IPS-18c (cell line): ENCODE data around the gene BIN1.

Source experiments
- H3K4me3 ChIP-seq: 2 replicates; pipeline ENCODE4 v1.7.0; 2013; ENCODE audit warnings: low read depth, mild to moderate bottlenecking, low read length, moderate library complexity; ENCODE audit not compliant: insufficient read depth
- H3K9me3 ChIP-seq: one replicate; pipeline ENCODE4 v1.6.1; 2013; ENCODE audit warnings: mild to moderate bottlenecking, low read length, moderate library complexity; ENCODE audit not compliant: control insufficient read depth, insufficient read depth

BIN1 gene

GRCh38 chr2:127012215-127012614, 94.7 kb downstream of the BIN1 start:
- Histone ChIP-seq H3K9me3 (no peaks in the 10 kb centered on the region), H3K4me3 (no peak overlapping the region)

- H3K9me3 ChIP-seq, result no peaks in the 10 kb centered on the region
- H3K4me3 ChIP-seq, result no peak overlapping the region
Observed at GRCh38 chr2:127011796-127012195, 95.2 kb downstream of the BIN1 start.

GRCh38 chr2:127011231-127011661, 95.7 kb downstream of the BIN1 start:
- H3K4me3 ChIP-seq, result no peak overlapping the region
- H3K9me3 ChIP-seq, result no peaks in the 10 kb centered on the region

GRCh38 chr2:127008265-127009015, 98.5 kb downstream of the BIN1 start:
- Histone ChIP-seq H3K9me3 (no peaks in the 10 kb centered on the region), H3K4me3 (no peak overlapping the region)

GRCh38 chr2:127007652-127008051, 99.3 kb downstream of the BIN1 start:
- Histone ChIP-seq H3K4me3 (no peak overlapping the region), H3K9me3 (no peaks in the 10 kb centered on the region)

- H3K9me3 ChIP-seq, result no peaks in the 10 kb centered on the region
- H3K4me3 ChIP-seq, result no peak overlapping the region
Observed at GRCh38 chr2:127006962-127007361, 100.0 kb downstream of the BIN1 start.

- H3K4me3 ChIP-seq, result no peak overlapping the region
- H3K9me3 ChIP-seq, result no peaks in the 10 kb centered on the region
Observed at GRCh38 chr2:127004893-127005600, 101.9 kb downstream of the BIN1 start.

- Histone ChIP-seq H3K4me3 (no peak overlapping the region), H3K9me3 (no peaks in the 10 kb centered on the region)
Observed at GRCh38 chr2:127003070-127003800, 103.7 kb downstream of the BIN1 start.

GRCh38 chr2:127001751-127002150, 105.2 kb downstream of the BIN1 start:
- Histone ChIP-seq H3K9me3 (no peaks in the 10 kb centered on the region), H3K4me3 (no peak overlapping the region)

GRCh38 chr2:127000937-127001336, 106.0 kb downstream of the BIN1 start:
- Histone ChIP-seq H3K4me3 (no peak overlapping the region), H3K9me3 (no peaks in the 10 kb centered on the region)

GRCh38 chr2:127000194-127000593, 106.8 kb downstream of the BIN1 start:
- H3K4me3 ChIP-seq, result no peak overlapping the region
- no peaks in the 10 kb centered on the region for H3K9me3 ChIP-seq

GRCh38 chr2:126999106-126999756, 107.7 kb downstream of the BIN1 start:
- H3K9me3 ChIP-seq, result no peaks in the 10 kb centered on the region
- no peak overlapping the region for H3K4me3 ChIP-seq

- H3K9me3 ChIP-seq, result no peaks in the 10 kb centered on the region
- H3K4me3 ChIP-seq, result no peak overlapping the region
Observed at GRCh38 chr2:126998486-126998885, 108.5 kb downstream of the BIN1 start.
